Measurements from ENCODE around the gene ANGPT4.

Gene ANGPT4

DNA sequence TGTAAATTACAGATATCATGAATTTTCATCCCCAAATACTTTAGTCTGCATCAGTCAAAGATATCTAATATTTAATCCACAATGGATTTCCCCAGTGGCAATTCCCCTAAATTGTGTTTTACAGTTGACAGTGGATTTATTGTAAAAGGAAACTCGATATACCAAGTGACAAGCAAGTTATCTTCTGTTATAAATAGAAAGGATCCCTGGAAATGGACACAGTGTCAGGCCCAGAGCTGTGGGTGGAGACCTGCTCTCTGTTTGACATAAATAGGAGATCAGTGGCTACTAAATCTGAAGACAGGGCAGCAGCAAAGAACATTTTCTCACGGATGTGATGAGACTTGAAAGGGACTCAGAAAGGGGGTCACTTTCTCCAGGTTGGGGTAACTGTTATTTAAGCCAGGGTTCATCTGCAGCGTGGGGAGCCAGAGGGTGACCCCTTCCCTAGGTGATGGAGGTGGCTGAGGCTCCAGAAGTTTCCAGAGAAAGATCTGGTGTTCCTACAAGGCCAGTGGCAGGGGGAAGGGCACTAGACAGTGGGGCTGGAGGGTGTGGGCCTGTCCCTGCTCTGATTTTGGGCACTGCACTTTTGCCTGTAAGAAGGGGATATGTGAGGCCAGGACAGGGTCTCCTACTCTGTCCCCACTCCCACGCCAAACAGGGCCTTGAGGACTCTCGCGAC, 94.9 kb downstream of the ANGPT4 start:
- DNase-seq = no peak
- intact Hi-C loops (cut with DNase I) = no loop called here

DNA sequence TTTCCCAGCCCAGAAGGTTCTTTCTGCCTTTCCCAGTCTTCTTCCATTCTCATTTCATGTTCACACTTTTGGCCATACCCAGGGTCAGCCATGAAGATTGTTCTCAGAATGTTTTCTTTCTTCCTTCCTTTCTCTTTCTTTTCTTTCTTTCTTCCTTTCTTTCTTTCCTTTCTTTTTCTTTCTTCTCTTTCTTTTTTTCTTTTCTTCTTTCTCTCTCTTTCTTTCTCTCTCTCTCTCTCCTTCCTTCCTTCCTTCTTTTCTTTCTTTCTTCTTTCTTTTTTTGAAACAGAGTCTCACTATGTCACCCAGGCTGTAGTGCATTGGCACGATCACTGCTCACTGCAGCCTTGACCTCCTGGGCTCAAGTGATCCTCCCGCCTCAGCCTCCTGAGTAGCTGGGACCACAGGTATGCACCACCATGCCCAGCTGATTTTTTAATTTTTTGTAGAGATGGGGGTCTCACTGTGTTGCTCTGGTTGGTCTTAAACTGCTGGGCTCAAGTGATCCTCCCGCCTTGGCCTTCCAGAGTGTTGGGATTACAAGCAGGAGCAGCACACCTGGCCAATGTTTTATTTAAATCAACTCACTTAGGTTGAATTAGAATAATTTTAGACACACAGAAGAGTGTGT, 95.7 kb downstream of the ANGPT4 start:
- no peak for DNase-seq

More for the DNA sequence above, 95.7 kb downstream of the ANGPT4 start:
- intact Hi-C loops (cut with DNase I) = no loop called here
